ENCODE results near the gene CCNY. TPM values are rescaled to one million over a fixed set of nuclear protein-coding genes. Genes with fewer than 3 reads are reported as not detected.

CCNY gene
- 32.1 and 33.5 TPM in 2 replicates for total RNA-seq

GRCh38 chr10:35336084-35336831, at the start of gene CCNY:
TSS of gene CCNY (plus strand) at chr10:35336509. CDS start at chr10:35337054, 545 bp downstream.

GRCh38 chr10:35605191-35605590, 268.9 kb downstream of the CCNY start, which contains the start of gene GJD4:
TSS of gene GJD4 (plus strand) at chr10:35605341. CDS start at chr10:35605568, 227 bp downstream.

Other genes with a start within 250 kb of the CCNY start
- gene CUL2, start 246.2 kb upstream of the CCNY start, total RNA-seq = 22.5 and 29.7 TPM in 2 replicates
- 16.2 and 18.5 TPM in 2 replicates for gene CREM, start 209.7 kb upstream of the CCNY start, total RNA-seq